Measurements from ENCODE around the gene CCDC61. TPM values are rescaled to one million over a fixed set of nuclear protein-coding genes. Genes with fewer than 3 reads are reported as not detected.

Gene CCDC61
- total RNA-seq, 1 experiment from 2014 or later, result 16.9 TPM

DNA sequence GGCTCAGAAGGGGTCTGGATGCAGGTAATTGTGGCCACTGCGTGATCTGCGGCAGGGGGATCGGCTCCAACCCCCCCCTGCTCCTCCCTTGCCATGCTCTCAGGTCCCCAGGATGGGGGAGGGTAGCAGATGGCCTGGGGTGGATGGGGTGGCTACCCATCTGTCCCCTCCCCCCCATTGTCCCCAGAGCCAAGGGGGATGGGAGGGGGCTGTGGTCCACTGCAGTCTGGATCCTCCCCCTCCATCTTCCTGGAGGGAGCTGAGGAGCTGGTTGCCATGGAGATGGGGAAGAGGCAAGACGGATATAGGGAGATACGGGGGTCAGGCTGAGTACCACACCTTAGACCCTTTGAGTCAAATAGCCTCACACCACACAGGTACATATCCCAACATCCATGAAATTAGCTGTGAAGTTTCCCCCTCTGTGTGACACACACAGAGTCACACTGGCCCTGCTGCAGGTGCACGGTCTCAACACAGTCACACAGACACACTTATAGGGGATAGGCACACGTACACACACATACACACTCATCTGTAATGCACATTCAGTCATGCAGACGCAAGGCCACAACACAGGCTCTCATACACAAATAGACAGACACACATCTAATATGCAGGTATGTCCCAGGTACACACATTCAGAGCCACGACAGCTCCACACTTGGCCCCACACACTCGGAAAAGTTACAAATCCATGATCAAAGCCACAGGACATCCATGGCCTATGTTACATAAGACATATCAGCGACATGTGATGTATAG lies 19.8 kb upstream of the CCDC61 start:
- H3K4me2 ChIP-seq (ENCODE audit: insufficient read depth, insufficient read length, low read length), result no peak overlapping the region
- H2BK12ac ChIP-seq (ENCODE audit: insufficient read length, low read depth, low read length), result no peak overlapping the region
- H4K91ac ChIP-seq (ENCODE audit: insufficient read length, low read depth, low read length), result no peak overlapping the region
- no peak overlapping the region for H3K14ac ChIP-seq (ENCODE audit: insufficient read depth, low read length)
- no peaks in the 10 kb centered on the region for H3K79me2 ChIP-seq (ENCODE audit: insufficient read depth, low read length)
- H3K56ac ChIP-seq (ENCODE audit: insufficient read length, low read depth, low read length), result no peak overlapping the region
- no peak overlapping the region for H2BK5ac ChIP-seq (ENCODE audit: insufficient read length, low read length)
- no peak overlapping the region for H2BK120ac ChIP-seq (ENCODE audit: low read depth, low read length, poor library complexity, severe bottlenecking)
- Mint-ChIP-seq H3K9me3 (no peaks in the 10 kb centered on the region), H3K4me1 (peaks cover 12 to 27% of the 10 kb centered on the region in 2 experiments), H3K4me3 (no peak overlapping the region; a peak in 1 of 5 replicates), H3K27me3 (ENCODE audit: low read depth) (peaks cover 61% of the 10 kb centered on the region), H3K36me3 (ENCODE audit: insufficient read depth in 1 of 3, low read depth in 3 of 3) (no peaks in the 10 kb centered on the region), H3K27ac (no peak overlapping the region)
- no peak overlapping the region for H3T11ph ChIP-seq (ENCODE audit: low read length)
- H3K27me3 ChIP-seq (ENCODE audit: insufficient read depth, low read length), result no peaks in the 10 kb centered on the region; the same call in 1 of the 2 replicates
- no peaks in the 10 kb centered on the region for H3K79me1 ChIP-seq (ENCODE audit: insufficient read depth, low read depth, low read length, poor library complexity, severe bottlenecking)
- TF ChIP-seq, protein P1, sequence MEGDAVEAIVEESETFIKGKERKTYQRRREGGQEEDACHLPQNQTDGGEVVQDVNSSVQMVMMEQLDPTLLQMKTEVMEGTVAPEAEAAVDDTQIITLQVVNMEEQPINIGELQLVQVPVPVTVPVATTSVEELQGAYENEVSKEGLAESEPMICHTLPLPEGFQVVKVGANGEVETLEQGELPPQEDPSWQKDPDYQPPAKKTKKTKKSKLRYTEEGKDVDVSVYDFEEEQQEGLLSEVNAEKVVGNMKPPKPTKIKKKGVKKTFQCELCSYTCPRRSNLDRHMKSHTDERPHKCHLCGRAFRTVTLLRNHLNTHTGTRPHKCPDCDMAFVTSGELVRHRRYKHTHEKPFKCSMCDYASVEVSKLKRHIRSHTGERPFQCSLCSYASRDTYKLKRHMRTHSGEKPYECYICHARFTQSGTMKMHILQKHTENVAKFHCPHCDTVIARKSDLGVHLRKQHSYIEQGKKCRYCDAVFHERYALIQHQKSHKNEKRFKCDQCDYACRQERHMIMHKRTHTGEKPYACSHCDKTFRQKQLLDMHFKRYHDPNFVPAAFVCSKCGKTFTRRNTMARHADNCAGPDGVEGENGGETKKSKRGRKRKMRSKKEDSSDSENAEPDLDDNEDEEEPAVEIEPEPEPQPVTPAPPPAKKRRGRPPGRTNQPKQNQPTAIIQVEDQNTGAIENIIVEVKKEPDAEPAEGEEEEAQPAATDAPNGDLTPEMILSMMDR (conservative IDR thresholded peaks at IDR 0.05), result no peak
- no peak overlapping the region for H3K4ac ChIP-seq (ENCODE audit: low read depth, low read length)
- no peaks in the 10 kb centered on the region for H3K9me3 ChIP-seq (ENCODE audit: control insufficient read depth, low read depth, low read length)
- no peak for DNase-seq
- H2AFZ ChIP-seq (ENCODE audit: low read length), result no peak overlapping the region
- H4K20me1 ChIP-seq (ENCODE audit: control insufficient read depth, insufficient read depth, insufficient read length), result peaks cover 4% of the 10 kb centered on the region
- H3K4me1 ChIP-seq (ENCODE audit: insufficient read depth, low read length), result peaks cover 2% of the 10 kb centered on the region; the same call in 1 of the 2 replicates
- H2BK15ac ChIP-seq (ENCODE audit: low read depth, low read length), result no peak overlapping the region
- no peak overlapping the region for H3K23ac ChIP-seq (ENCODE audit: insufficient read length, low read depth, low read length)
- no peak overlapping the region for H3K9ac ChIP-seq (ENCODE audit: extremely low read depth, insufficient read length, low read length)
- H4K8ac ChIP-seq (replicated peaks; ENCODE audit: insufficient read length, low read depth, low read length), result no peak overlapping the region
- H2AK5ac ChIP-seq (ENCODE audit: insufficient read length, low read length), result no peak overlapping the region
- no CpG with 5 or more reads among the region's 11 CpGs for WGBS (ENCODE audit: extremely low coverage, insufficient read length, low lambda C conversion rate)
- no peak overlapping the region for H3K27ac ChIP-seq (ENCODE audit: insufficient read length, low read depth, low read length)
- H3K23me2 ChIP-seq (ENCODE audit: insufficient read length, low read depth, low read length, poor library complexity, severe bottlenecking), result no peaks in the 10 kb centered on the region
- no peak overlapping the region for H2BK20ac ChIP-seq (ENCODE audit: low read depth, low read length, poor library complexity, severe bottlenecking)
- peak overlapping the region; percentile 10 for H3K18ac ChIP-seq (ENCODE audit: insufficient read length, low read depth, low read length)
- no peak overlapping the region for H4K5ac ChIP-seq (ENCODE audit: insufficient read length, low read depth, low read length)
